Measurements from ENCODE around the gene TUT4. TPM values are rescaled to one million over a fixed set of nuclear protein-coding genes. Genes with fewer than 3 reads are reported as not detected.

TUT4 gene, protein sequence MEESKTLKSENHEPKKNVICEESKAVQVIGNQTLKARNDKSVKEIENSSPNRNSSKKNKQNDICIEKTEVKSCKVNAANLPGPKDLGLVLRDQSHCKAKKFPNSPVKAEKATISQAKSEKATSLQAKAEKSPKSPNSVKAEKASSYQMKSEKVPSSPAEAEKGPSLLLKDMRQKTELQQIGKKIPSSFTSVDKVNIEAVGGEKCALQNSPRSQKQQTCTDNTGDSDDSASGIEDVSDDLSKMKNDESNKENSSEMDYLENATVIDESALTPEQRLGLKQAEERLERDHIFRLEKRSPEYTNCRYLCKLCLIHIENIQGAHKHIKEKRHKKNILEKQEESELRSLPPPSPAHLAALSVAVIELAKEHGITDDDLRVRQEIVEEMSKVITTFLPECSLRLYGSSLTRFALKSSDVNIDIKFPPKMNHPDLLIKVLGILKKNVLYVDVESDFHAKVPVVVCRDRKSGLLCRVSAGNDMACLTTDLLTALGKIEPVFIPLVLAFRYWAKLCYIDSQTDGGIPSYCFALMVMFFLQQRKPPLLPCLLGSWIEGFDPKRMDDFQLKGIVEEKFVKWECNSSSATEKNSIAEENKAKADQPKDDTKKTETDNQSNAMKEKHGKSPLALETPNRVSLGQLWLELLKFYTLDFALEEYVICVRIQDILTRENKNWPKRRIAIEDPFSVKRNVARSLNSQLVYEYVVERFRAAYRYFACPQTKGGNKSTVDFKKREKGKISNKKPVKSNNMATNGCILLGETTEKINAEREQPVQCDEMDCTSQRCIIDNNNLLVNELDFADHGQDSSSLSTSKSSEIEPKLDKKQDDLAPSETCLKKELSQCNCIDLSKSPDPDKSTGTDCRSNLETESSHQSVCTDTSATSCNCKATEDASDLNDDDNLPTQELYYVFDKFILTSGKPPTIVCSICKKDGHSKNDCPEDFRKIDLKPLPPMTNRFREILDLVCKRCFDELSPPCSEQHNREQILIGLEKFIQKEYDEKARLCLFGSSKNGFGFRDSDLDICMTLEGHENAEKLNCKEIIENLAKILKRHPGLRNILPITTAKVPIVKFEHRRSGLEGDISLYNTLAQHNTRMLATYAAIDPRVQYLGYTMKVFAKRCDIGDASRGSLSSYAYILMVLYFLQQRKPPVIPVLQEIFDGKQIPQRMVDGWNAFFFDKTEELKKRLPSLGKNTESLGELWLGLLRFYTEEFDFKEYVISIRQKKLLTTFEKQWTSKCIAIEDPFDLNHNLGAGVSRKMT (N-terminal part only)
- total RNA-seq (40.5 and 41.2 TPM in 2 replicates), polyA plus RNA-seq (24.7 and 29.1 TPM in 2 replicates), polyA minus RNA-seq (27.7 and 37.1 TPM in 2 replicates), Bru-seq, nascent RNA (percentile 79 among the genes with signal in this experiment), BruChase-seq, experiment 1, labeled RNA remaining after a 6-hour chase (percentile 77 among the genes with signal in this experiment), BruChase-seq, experiment 2, labeled RNA remaining after a 2-hour chase (percentile 87 among the genes with signal in this experiment)
- 20.4 and 21.5 TPM in 2 replicates for polyA plus RNA-seq (2011; cell fraction: cytosol; rRNA removed)
- 94.4 and 107 TPM in 2 replicates for polyA plus RNA-seq (2011; cell fraction: nucleus; rRNA removed)
- 23.4 and 25.1 TPM in 2 replicates for polyA plus RNA-seq (2012)
- polyA minus RNA-seq (2011; cell fraction: cytosol; rRNA and poly(A)+ RNA removed) = 23.9 TPM
- polyA minus RNA-seq (2011; cell fraction: nucleus; rRNA and poly(A)+ RNA removed) = 41.4 and 60.4 TPM in 2 replicates
- long read RNA-seq, full-length matches to known transcripts = 2 of 28 reads
- long read RNA-seq, partial matches to known transcripts = 4 of 28 reads
- long read RNA-seq, other reads (novel, unspliced or antisense) = 22 of 28 reads

DNA sequence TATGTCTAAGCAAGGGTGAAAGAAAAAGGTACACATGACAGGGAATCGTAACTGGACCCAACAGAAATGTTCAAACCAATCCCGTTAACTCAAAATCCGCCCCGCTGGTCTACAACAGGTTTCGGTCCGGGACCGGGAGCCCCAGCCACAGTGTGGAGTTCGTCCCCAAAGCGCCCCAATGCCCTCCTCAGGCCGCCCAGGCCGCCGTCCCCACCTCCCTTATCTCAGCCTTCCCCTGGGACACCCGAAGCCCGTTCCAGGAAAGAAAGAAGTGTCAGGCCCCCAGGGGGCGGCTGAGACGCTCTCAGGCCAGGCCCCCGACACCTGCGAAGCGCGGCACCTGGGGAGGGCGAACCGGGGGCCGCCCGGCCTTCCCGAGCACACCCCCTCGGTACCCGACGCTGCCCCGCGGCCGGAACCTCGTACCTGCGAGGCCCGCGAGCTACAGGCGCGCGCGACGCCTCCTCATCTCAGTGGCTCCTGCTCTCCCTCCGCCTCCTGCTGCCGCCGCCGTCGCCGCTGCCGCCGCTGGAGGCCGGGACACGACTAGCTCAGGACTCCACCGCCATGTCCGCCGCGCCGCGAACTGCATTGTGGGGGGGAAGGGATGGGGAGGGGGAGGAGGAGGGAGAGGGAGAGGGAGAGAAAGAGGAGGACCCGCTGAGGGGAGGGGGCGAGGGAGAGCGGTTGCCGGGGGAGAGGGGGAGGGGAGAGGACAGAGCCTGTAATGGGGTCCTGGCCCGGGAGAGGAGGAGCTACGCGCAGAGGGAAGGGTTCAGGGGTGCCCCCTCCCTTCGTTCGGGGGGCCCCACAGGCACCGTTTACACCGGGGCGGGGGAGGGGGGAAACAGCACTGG lies at the start of gene TUT4:
TUT4 (minus strand) TSS at position 588 of the 857 bp plus-strand sequence. CDS start 26,812 bp downstream, outside the sequence.
- DNase-seq (ENCODE audit: low read depth, low spot score) = peak; percentile 76
- POLR2A ChIA-PET = interaction anchor here (0.6 to 1.4 kb wide), 13 partner anchors 12 to 437 kb away, joined by 3 to 6 read pairs (median 4); partner anchors contain the start of genes ORC1 and PRPF38A

More for the DNA sequence above, at the start of gene TUT4:
- BruUV-seq (replicated peaks) = no TSS peak
- H3K79me2 ChIP-seq (ENCODE audit: control insufficient read depth, insufficient read depth, low read length) = peaks cover 30% of the 10 kb centered on the region
- H3K36me3 ChIP-seq (ENCODE audit: control insufficient read depth in 2 of 2, extremely low read depth in 1 of 2, insufficient read depth in 2 of 2, low read length in 2 of 2) = no peaks in the 10 kb centered on the region
- H2AFZ ChIP-seq (ENCODE audit: low read depth, low read length) = peak within 1 kb of the TSS; percentile 97
- dilution Hi-C loops (cut with MboI; ENCODE audit: extremely low pct_ligation_motif_present, low sequenced_read_pairs) = no loop called here
- peaks cover 2% of the 10 kb centered on the region for H4K20me1 ChIP-seq (replicated peaks; ENCODE audit: control insufficient read depth, extremely low read depth, insufficient read depth, low read length)
- H3K4me3 ChIP-seq (replicated peaks in 1 of 3; ENCODE audit: insufficient read depth in 1 of 3, low read depth in 1 of 3, low read length in 3 of 3) = peak within 1 kb of the TSS; percentile 80 to 97 (median 96)
- CTCF ChIA-PET = interaction anchor here (0.6 to 2.7 kb wide), 4 partner anchors 17 to 670 kb away, joined by 3 to 12 read pairs (median 6); no protein-coding TSS in a partner anchor
- peaks cover 11% of the 10 kb centered on the region for H3K4me1 ChIP-seq (ENCODE audit: control insufficient read depth, extremely low read depth, insufficient read depth, low read length)
- H3K9me1 ChIP-seq (replicated peaks; ENCODE audit: control insufficient read depth, extremely low read depth, insufficient read depth, low read length) = no peaks in the 10 kb centered on the region
- intact Hi-C loops (cut with micrococcal nuclease) = loop anchor here (1.0 to 5.0 kb wide), 6 partner anchors 17 to 148 kb away; partner anchors contain the start of genes GPX7, ORC1, PRPF38A and SHISAL2A
- no peaks in the 10 kb centered on the region for H3K9me3 ChIP-seq (replicated peaks; ENCODE audit: control insufficient read depth, insufficient read depth, low read length)
- TF ChIP-seq, protein P1, sequence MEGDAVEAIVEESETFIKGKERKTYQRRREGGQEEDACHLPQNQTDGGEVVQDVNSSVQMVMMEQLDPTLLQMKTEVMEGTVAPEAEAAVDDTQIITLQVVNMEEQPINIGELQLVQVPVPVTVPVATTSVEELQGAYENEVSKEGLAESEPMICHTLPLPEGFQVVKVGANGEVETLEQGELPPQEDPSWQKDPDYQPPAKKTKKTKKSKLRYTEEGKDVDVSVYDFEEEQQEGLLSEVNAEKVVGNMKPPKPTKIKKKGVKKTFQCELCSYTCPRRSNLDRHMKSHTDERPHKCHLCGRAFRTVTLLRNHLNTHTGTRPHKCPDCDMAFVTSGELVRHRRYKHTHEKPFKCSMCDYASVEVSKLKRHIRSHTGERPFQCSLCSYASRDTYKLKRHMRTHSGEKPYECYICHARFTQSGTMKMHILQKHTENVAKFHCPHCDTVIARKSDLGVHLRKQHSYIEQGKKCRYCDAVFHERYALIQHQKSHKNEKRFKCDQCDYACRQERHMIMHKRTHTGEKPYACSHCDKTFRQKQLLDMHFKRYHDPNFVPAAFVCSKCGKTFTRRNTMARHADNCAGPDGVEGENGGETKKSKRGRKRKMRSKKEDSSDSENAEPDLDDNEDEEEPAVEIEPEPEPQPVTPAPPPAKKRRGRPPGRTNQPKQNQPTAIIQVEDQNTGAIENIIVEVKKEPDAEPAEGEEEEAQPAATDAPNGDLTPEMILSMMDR (IDR thresholded peaks at IDR 0.05; ENCODE audit: extremely low read depth in 1 of 2, insufficient read depth in 1 of 2, low read depth in 1 of 2, low read length in 2 of 2) = peak; percentile 4 to 7
- TF ChIP-seq POLR2AphosphoS5 (IDR thresholded peaks at IDR 0.05; ENCODE audit: insufficient read depth, low read depth, low read length) = no peak
- TF ChIP-seq, protein P2, sequence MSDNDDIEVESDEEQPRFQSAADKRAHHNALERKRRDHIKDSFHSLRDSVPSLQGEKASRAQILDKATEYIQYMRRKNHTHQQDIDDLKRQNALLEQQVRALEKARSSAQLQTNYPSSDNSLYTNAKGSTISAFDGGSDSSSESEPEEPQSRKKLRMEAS (IDR thresholded peaks at IDR 0.05; ENCODE audit: insufficient read depth, insufficient read length) = no peak
- no peaks in the 10 kb centered on the region for H3K27me3 ChIP-seq (ENCODE audit: control insufficient read depth in 2 of 2, insufficient read depth in 2 of 2, low read length in 2 of 2)
- peak within 1 kb of the TSS; percentile 80 for H3K27ac ChIP-seq (ENCODE audit: insufficient read depth, low read depth, low read length)
- peak within 1 kb of the TSS; percentile 99 for H3K4me2 ChIP-seq (ENCODE audit: insufficient read depth, low read length)
- peak; percentile 46 for FAIRE-seq
- peak within 1 kb of the TSS; percentile 93 for H3K9ac ChIP-seq (replicated peaks; ENCODE audit: extremely low read depth, insufficient read depth, low read length)

Data from endothelial cell of umbilical vein (primary cell).